Measurements from ENCODE around the gene SLC16A8.
"Not testable (repeated sequence)": the region's sequence is repeated elsewhere in the genome, so short reads cannot be mapped to it uniquely, and the experiment has no call there.

The SLC16A8 gene

GRCh38 chr22:38046070-38046748, 37.8 kb downstream of the SLC16A8 start:
- Histone ChIP-seq H3K4me1 (ENCODE audit: control insufficient read depth in 5 of 5, insufficient read depth in 5 of 5, low read length in 5 of 5) (peaks cover 0 to 14% (median 8%) of the 10 kb centered on the region in 5 donors), H3K9ac (ENCODE audit: low read length in 5 of 5) (no peak overlapping the region), H3K36me3 (ENCODE audit: control insufficient read depth in 5 of 5, insufficient read depth in 5 of 5, low read length in 5 of 5) (no peaks in the 10 kb centered on the region), H3K27me3 (ENCODE audit: control insufficient read depth in 5 of 5, insufficient read depth in 4 of 5, low read length in 5 of 5) (peaks cover 0 to 9% (median 0%) of the 10 kb centered on the region in 5 donors), H3K9me3 (ENCODE audit: control insufficient read depth in 5 of 5, low read length in 5 of 5) (no peaks in the 10 kb centered on the region), H3K27ac (ENCODE audit: low read depth, low read length) (no peak overlapping the region), H3K4me3 (ENCODE audit: low read depth in 1 of 5, low read length in 5 of 5) (no peak overlapping the region)

GRCh38 chr22:38043151-38044039, 40.6 kb downstream of the SLC16A8 start:
- Histone ChIP-seq H3K9ac (ENCODE audit: low read length in 5 of 5) (no peak overlapping the region), H3K27ac (ENCODE audit: low read depth, low read length) (no peak overlapping the region)

DNA sequence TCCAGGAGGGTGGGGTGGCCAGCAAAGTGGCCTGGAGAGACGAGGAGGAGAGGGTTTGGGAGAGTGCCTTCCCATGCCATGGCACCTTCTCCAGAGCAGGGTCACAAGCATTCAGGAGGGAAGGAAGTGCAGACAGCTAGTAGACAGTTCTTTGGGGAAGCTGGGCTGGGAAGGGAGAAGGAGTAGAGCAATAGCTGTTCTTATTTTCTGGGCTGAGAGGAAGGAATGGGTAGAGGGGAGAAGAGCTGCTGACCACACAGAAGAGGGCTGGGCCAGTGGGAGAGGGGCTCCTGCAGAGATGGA, 41.5 kb downstream of the SLC16A8 start:
- H3K27me3 ChIP-seq (ENCODE audit: control insufficient read depth in 5 of 5, insufficient read depth in 4 of 5, low read length in 5 of 5): peaks cover 0 to 3% (median 0%) of the 10 kb centered on the region in 5 donors
- no peaks in the 10 kb centered on the region for H3K36me3 ChIP-seq (ENCODE audit: control insufficient read depth in 5 of 5, insufficient read depth in 5 of 5, low read length in 5 of 5)
- peaks cover 0 to 24% (median 16%) of the 10 kb centered on the region in 5 donors for H3K4me1 ChIP-seq (ENCODE audit: control insufficient read depth in 5 of 5, insufficient read depth in 5 of 5, low read length in 5 of 5)
- no peak overlapping the region for H3K4me3 ChIP-seq (ENCODE audit: low read depth in 1 of 5, low read length in 5 of 5)
- H3K9me3 ChIP-seq (ENCODE audit: control insufficient read depth in 5 of 5, low read length in 5 of 5): no peaks in the 10 kb centered on the region
- no peak overlapping the region for H3K27ac ChIP-seq (ENCODE audit: low read depth, low read length)
- H3K9ac ChIP-seq (ENCODE audit: low read length in 5 of 5): no peak overlapping the region

More at GRCh38 chr22:38043151-38044039, 40.6 kb downstream of the SLC16A8 start:
- no peak overlapping the region for H3K4me3 ChIP-seq (ENCODE audit: low read depth in 1 of 5, low read length in 5 of 5)
- peaks cover 0 to 3% (median 0%) of the 10 kb centered on the region in 5 donors for H3K27me3 ChIP-seq (ENCODE audit: control insufficient read depth in 5 of 5, insufficient read depth in 4 of 5, low read length in 5 of 5)
- no peaks in the 10 kb centered on the region for H3K36me3 ChIP-seq (ENCODE audit: control insufficient read depth in 5 of 5, insufficient read depth in 5 of 5, low read length in 5 of 5)
- no peaks in the 10 kb centered on the region for H3K9me3 ChIP-seq (ENCODE audit: control insufficient read depth in 5 of 5, low read length in 5 of 5)
- peaks cover 0 to 24% (median 16%) of the 10 kb centered on the region in 5 donors for H3K4me1 ChIP-seq (ENCODE audit: control insufficient read depth in 5 of 5, insufficient read depth in 5 of 5, low read length in 5 of 5)

GRCh38 chr22:38041760-38042487, 42.1 kb downstream of the SLC16A8 start:
- Histone ChIP-seq H3K9me3 (ENCODE audit: control insufficient read depth in 5 of 5, low read length in 5 of 5) (no peaks in the 10 kb centered on the region), H3K36me3 (ENCODE audit: control insufficient read depth in 5 of 5, insufficient read depth in 5 of 5, low read length in 5 of 5) (no peaks in the 10 kb centered on the region), H3K4me3 (ENCODE audit: low read depth in 1 of 5, low read length in 5 of 5) (no peak overlapping the region), H3K27ac (ENCODE audit: low read depth, low read length) (no peak overlapping the region), H3K27me3 (ENCODE audit: control insufficient read depth in 5 of 5, insufficient read depth in 4 of 5, low read length in 5 of 5) (peaks cover 0 to 3% (median 0%) of the 10 kb centered on the region in 5 donors), H3K4me1 (ENCODE audit: control insufficient read depth in 5 of 5, insufficient read depth in 5 of 5, low read length in 5 of 5) (peaks cover 0 to 24% (median 16%) of the 10 kb centered on the region in 5 donors), H3K9ac (ENCODE audit: low read length in 5 of 5) (no peak overlapping the region)

DNA sequence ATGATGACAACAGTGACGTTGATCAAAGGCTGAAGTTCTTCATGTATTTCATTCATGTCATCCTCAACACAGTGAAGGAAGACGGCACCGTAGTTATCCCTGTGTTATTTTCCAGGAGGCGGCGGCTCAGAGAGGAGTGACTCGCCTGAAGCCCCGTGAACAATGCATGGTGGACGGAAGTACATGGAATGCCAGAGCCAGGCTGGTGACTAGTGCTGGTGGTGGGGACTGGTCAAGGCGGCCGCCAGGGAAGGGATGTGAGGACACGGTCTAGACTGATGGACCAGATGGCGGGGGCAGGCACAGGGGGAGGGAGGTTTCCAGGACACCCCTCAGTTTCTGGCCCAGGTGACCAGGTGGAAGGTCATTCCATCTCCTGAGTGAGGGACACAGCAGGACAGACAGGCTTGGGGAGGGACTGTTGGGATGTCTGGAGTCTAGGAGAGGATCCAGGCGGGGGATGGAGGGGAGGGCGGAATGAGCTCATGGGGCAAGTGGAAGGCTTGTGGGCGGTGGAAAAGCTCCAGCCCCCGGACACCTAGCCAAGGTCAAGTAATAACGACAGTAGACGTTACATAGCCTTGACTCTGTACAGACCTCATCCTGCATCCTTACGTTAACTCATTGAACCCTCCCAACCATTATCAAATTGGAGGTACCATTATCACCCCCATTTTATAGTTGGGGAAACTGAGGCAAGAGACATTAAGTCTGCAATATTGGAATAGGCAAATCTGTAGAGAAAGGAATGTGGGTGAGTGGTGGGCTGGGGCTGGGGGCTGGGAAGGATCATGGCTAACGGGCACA, 42.8 kb downstream of the SLC16A8 start:
- peaks cover 0 to 24% (median 18%) of the 10 kb centered on the region in 5 donors for H3K4me1 ChIP-seq (ENCODE audit: control insufficient read depth in 5 of 5, insufficient read depth in 5 of 5, low read length in 5 of 5)
- H3K4me3 ChIP-seq (ENCODE audit: low read depth in 1 of 5, low read length in 5 of 5): no peak overlapping the region
- H3K9me3 ChIP-seq (ENCODE audit: control insufficient read depth in 5 of 5, low read length in 5 of 5): no peaks in the 10 kb centered on the region
- no peaks in the 10 kb centered on the region for H3K36me3 ChIP-seq (ENCODE audit: control insufficient read depth in 5 of 5, insufficient read depth in 5 of 5, low read length in 5 of 5)
- no peak overlapping the region for H3K9ac ChIP-seq (ENCODE audit: low read length in 5 of 5)
- peaks cover 0 to 3% (median 0%) of the 10 kb centered on the region in 5 donors for H3K27me3 ChIP-seq (ENCODE audit: control insufficient read depth in 5 of 5, insufficient read depth in 4 of 5, low read length in 5 of 5)
- no peak overlapping the region for H3K27ac ChIP-seq (ENCODE audit: low read depth, low read length)

DNA sequence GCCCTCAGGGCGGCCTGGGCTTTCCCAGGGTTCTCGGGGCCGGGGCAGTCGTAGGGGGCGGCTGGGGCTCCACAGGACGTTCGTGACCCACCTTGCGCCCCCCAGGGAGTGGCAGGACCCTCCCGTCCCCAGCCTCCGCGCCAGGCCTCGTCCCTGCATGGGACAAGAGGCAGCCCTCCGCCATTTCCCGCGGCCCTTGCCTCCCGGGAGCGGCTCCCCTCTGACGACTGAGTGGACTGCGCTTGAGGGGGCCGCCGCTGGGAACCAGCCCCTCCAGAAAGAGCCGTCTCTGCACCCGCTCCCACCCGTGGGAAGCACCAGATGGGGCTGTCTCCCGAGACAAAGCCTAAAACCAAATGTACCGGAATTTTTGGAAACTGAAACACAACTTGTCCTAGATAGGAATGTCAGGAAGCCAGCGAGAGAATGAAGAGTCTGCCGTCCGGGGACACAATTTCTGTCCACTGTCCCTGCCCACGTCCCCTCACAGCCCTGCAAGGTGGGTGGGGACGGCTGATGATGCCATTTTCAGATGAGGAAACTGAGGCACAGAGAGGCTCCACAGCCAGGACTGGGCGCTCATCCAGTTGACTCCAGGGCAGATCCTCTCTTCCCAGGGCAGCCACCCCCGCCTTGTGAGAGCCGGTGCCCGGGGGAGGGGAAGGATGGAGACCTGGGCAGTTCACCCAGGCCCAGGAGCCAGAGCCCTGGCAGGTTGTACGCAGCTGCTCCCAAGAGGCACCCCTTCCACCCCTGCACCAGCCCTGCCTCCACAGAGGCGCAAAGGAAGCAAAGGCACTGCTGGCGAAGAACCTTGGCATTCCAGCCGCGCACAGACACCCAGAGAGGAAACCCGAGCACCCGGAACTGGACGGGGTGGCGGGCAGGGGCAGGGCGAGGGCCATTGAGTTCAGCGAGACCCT, 44.8 kb downstream of the SLC16A8 start:
- H3K4me1 ChIP-seq (ENCODE audit: control insufficient read depth in 5 of 5, insufficient read depth in 5 of 5, low read length in 5 of 5): peaks cover 0 to 29% (median 24%) of the 10 kb centered on the region in 5 donors
- H3K36me3 ChIP-seq (ENCODE audit: control insufficient read depth in 5 of 5, insufficient read depth in 5 of 5, low read length in 5 of 5): no peaks in the 10 kb centered on the region
- H3K27me3 ChIP-seq (ENCODE audit: control insufficient read depth in 5 of 5, insufficient read depth in 4 of 5, low read length in 5 of 5): no peaks in the 10 kb centered on the region
- H3K4me3 ChIP-seq (ENCODE audit: low read depth in 1 of 5, low read length in 5 of 5): no peak overlapping the region
- no peaks in the 10 kb centered on the region for H3K9me3 ChIP-seq (ENCODE audit: control insufficient read depth in 5 of 5, low read length in 5 of 5)
- no peak overlapping the region for H3K27ac ChIP-seq (ENCODE audit: low read depth, low read length)
- H3K9ac ChIP-seq (ENCODE audit: low read length in 5 of 5): no peak overlapping the region

DNA sequence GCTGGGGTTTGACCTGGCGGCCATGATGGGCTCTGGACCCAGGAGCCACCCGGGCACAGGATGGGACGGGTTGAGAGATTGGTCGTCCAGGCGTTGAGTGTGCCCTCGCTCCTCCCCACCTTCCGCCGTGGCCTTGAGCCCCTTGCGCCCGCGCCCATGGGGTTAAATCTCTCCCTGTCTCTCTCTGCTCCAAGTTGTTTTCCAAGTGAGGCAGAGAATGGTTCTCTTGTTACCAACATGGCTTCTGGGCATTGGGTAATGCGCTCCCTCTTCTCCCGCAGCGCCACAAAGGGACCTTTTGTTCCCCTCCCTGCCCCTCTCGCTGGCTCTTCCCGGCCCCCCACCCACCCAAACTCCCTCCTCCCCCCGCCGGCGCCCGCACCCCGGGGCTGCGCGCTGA, 45.6 kb downstream of the SLC16A8 start:
- Histone ChIP-seq H3K27ac (ENCODE audit: low read depth, low read length) (no peak overlapping the region), H3K9ac (ENCODE audit: low read length in 5 of 5) (no peak overlapping the region), H3K4me1 (ENCODE audit: control insufficient read depth in 5 of 5, insufficient read depth in 5 of 5, low read length in 5 of 5) (peaks cover 0 to 36% (median 32%) of the 10 kb centered on the region in 5 donors), H3K27me3 (ENCODE audit: control insufficient read depth in 5 of 5, insufficient read depth in 4 of 5, low read length in 5 of 5) (no peaks in the 10 kb centered on the region), H3K36me3 (ENCODE audit: control insufficient read depth in 5 of 5, insufficient read depth in 5 of 5, low read length in 5 of 5) (no peaks in the 10 kb centered on the region), H3K4me3 (ENCODE audit: low read depth in 1 of 5, low read length in 5 of 5) (no peak overlapping the region), H3K9me3 (ENCODE audit: control insufficient read depth in 5 of 5, low read length in 5 of 5) (no peaks in the 10 kb centered on the region)

DNA sequence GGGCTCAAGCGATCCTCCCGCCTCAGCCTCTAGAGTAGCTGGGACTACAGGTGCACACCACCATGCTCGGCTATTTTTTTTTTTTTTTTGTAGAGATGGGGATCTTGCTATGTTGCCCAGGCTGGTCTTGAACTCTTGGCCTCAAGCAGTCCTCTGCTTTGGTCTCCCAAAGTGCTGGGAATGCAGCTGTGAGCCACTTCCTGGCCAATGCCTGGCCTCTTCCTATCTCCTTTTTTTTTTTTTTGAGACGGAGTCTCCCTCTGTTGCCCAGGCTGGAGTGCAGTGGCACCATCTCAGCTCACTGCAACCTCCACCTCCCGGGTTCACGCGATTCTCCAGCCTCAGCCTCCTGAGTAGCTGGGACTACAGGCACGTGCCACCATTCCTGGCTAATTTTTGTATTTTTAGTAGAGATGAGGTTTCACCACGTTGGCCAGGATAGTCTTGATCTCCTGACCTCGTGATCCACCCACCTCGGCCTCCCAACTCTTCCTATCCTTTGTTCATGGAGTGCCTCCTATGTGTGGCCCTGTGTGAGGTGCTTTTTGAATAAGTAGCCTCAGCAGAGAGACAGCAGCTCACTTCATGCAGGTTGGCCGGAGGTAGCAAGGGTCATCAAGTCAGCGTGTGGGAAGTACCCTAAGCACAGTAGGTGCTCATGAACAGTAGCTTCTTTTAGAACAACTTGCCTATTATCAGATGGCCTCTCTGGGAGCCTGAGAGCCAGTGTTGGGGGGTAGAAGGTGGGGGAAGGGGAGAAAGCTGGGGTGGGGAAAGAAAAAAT, 46.4 kb downstream of the SLC16A8 start:
- H3K4me3 ChIP-seq (ENCODE audit: low read depth in 1 of 5, low read length in 5 of 5); H3K27me3 ChIP-seq (ENCODE audit: control insufficient read depth in 5 of 5, insufficient read depth in 4 of 5, low read length in 5 of 5); H3K36me3 ChIP-seq (ENCODE audit: control insufficient read depth in 5 of 5, insufficient read depth in 5 of 5, low read length in 5 of 5); H3K27ac ChIP-seq (ENCODE audit: low read depth, low read length); H3K9me3 ChIP-seq (ENCODE audit: control insufficient read depth in 5 of 5, low read length in 5 of 5); H3K9ac ChIP-seq (ENCODE audit: low read length in 5 of 5): not testable (repeated sequence)
- peaks cover 0 to 36% (median 28%) of the 10 kb centered on the region in 5 donors for H3K4me1 ChIP-seq (ENCODE audit: control insufficient read depth in 5 of 5, insufficient read depth in 5 of 5, low read length in 5 of 5)

Data from subcutaneous abdominal adipose tissue (tissue), 5 donors.